Measurements from ENCODE around the gene SMIM34. TPM values are rescaled to one million over a fixed set of nuclear protein-coding genes. Genes with fewer than 3 reads are reported as not detected.
"Not testable (repeated sequence)": the region's sequence is repeated elsewhere in the genome, so short reads cannot be mapped to it uniquely, and the experiment has no call there.

SMIM34 gene
- polyA plus RNA-seq (2012; ENCODE audit: insufficient read depth, insufficient read length, low read depth): not detected

- H3K4me1 ChIP-seq; H3K9me3 ChIP-seq; H3K4me3 ChIP-seq (ENCODE audit: low read depth, low read length); DNase-seq; H3K36me3 ChIP-seq; H3K27me3 ChIP-seq: not testable (repeated sequence)
Measured at GRCh38 chr21:34423805-34424204, at the start of gene SMIM34. Gene SMIM34, minus strand, starts transcription at chr21:34423951. Its CDS starts 112 bp downstream, at chr21:34423839.

- H3K36me3 ChIP-seq; H3K4me1 ChIP-seq; DNase-seq; H3K27me3 ChIP-seq; H3K4me3 ChIP-seq (ENCODE audit: low read depth, low read length); H3K9me3 ChIP-seq: not testable (repeated sequence)
Measured at GRCh38 chr21:34467333-34467732, 43.6 kb upstream of the SMIM34 start.

GRCh38 chr21:34459426-34459825 lies 35.7 kb upstream of the SMIM34 start:
- not testable (repeated sequence) for H3K9me3 ChIP-seq; H3K4me3 ChIP-seq (ENCODE audit: low read depth, low read length)

GRCh38 chr21:34458266-34458665 lies 34.5 kb upstream of the SMIM34 start:
- H3K36me3 ChIP-seq; H3K4me3 ChIP-seq (ENCODE audit: low read depth, low read length); H3K4me1 ChIP-seq; H3K9me3 ChIP-seq; DNase-seq; H3K27me3 ChIP-seq: not testable (repeated sequence)

More at GRCh38 chr21:34459426-34459825, 35.7 kb upstream of the SMIM34 start:
- H3K27me3 ChIP-seq, DNase-seq, H3K4me1 ChIP-seq, H3K36me3 ChIP-seq: not testable (repeated sequence)

GRCh38 chr21:34456180-34456579 lies 32.4 kb upstream of the SMIM34 start:
- not testable (repeated sequence) for H3K36me3 ChIP-seq; H3K9me3 ChIP-seq; H3K4me1 ChIP-seq; DNase-seq; H3K27me3 ChIP-seq; H3K4me3 ChIP-seq (ENCODE audit: low read depth, low read length)

GRCh38 chr21:34455628-34456027 lies 31.9 kb upstream of the SMIM34 start:
- H3K27me3 ChIP-seq; H3K9me3 ChIP-seq; H3K4me3 ChIP-seq (ENCODE audit: low read depth, low read length); H3K4me1 ChIP-seq; H3K36me3 ChIP-seq; DNase-seq: not testable (repeated sequence)

GRCh38 chr21:34447018-34447417 lies 23.3 kb upstream of the SMIM34 start:
- not testable (repeated sequence) for H3K27me3 ChIP-seq; H3K4me3 ChIP-seq (ENCODE audit: low read depth, low read length); H3K9me3 ChIP-seq; H3K4me1 ChIP-seq; DNase-seq; H3K36me3 ChIP-seq

GRCh38 chr21:34443486-34443885 lies 19.7 kb upstream of the SMIM34 start:
- DNase-seq: not testable (repeated sequence)

GRCh38 chr21:34429710-34430109 lies 6.0 kb upstream of the SMIM34 start:
- DNase-seq; H3K9me3 ChIP-seq; H3K4me1 ChIP-seq; H3K4me3 ChIP-seq (ENCODE audit: low read depth, low read length); H3K36me3 ChIP-seq; H3K27me3 ChIP-seq: not testable (repeated sequence)

More at GRCh38 chr21:34443486-34443885, 19.7 kb upstream of the SMIM34 start:
- not testable (repeated sequence) for H3K36me3 ChIP-seq; H3K27me3 ChIP-seq; H3K9me3 ChIP-seq; H3K4me3 ChIP-seq (ENCODE audit: low read depth, low read length); H3K4me1 ChIP-seq

GRCh38 chr21:34428441-34428840 lies 4.7 kb upstream of the SMIM34 start:
- not testable (repeated sequence) for DNase-seq; H3K4me3 ChIP-seq (ENCODE audit: low read depth, low read length); H3K4me1 ChIP-seq; H3K27me3 ChIP-seq; H3K36me3 ChIP-seq; H3K9me3 ChIP-seq

GRCh38 chr21:34427339-34427738 lies 3.6 kb upstream of the SMIM34 start:
- not testable (repeated sequence) for DNase-seq; H3K4me3 ChIP-seq (ENCODE audit: low read depth, low read length); H3K9me3 ChIP-seq; H3K36me3 ChIP-seq; H3K4me1 ChIP-seq; H3K27me3 ChIP-seq

GRCh38 chr21:34417448-34418077 lies 6.2 kb downstream of the SMIM34 start:
- not testable (repeated sequence) for H3K27me3 ChIP-seq; H3K9me3 ChIP-seq; DNase-seq; H3K36me3 ChIP-seq; H3K4me1 ChIP-seq; H3K4me3 ChIP-seq (ENCODE audit: low read depth, low read length)

GRCh38 chr21:34407294-34407693 lies 16.5 kb downstream of the SMIM34 start:
- DNase-seq; H3K36me3 ChIP-seq; H3K4me1 ChIP-seq; H3K27me3 ChIP-seq; H3K4me3 ChIP-seq (ENCODE audit: low read depth, low read length); H3K9me3 ChIP-seq: not testable (repeated sequence)

- H3K4me1 ChIP-seq; H3K9me3 ChIP-seq; H3K36me3 ChIP-seq; DNase-seq; H3K4me3 ChIP-seq (ENCODE audit: low read depth, low read length); H3K27me3 ChIP-seq: not testable (repeated sequence)
Measured at GRCh38 chr21:34406676-34407075, 17.1 kb downstream of the SMIM34 start.

- H3K4me1 ChIP-seq; DNase-seq; H3K27me3 ChIP-seq; H3K4me3 ChIP-seq (ENCODE audit: low read depth, low read length); H3K9me3 ChIP-seq; H3K36me3 ChIP-seq: not testable (repeated sequence)
Measured at GRCh38 chr21:34406102-34406501, 17.6 kb downstream of the SMIM34 start.

- H3K4me1 ChIP-seq; H3K9me3 ChIP-seq; H3K4me3 ChIP-seq (ENCODE audit: low read depth, low read length); H3K27me3 ChIP-seq; DNase-seq; H3K36me3 ChIP-seq: not testable (repeated sequence)
Measured at GRCh38 chr21:34405686-34406085, 18.1 kb downstream of the SMIM34 start.

GRCh38 chr21:34404742-34405141 lies 19.0 kb downstream of the SMIM34 start:
- H3K4me3 ChIP-seq (ENCODE audit: low read depth, low read length); H3K4me1 ChIP-seq; H3K36me3 ChIP-seq; DNase-seq; H3K27me3 ChIP-seq; H3K9me3 ChIP-seq: not testable (repeated sequence)
